HepG2 (cell line): ENCODE measurements around the gene GCH1. TPM values are rescaled to one million over a fixed set of nuclear protein-coding genes. Genes with fewer than 3 reads are reported as not detected.

ENCODE experiments used
- AKNA ChIP-seq: sonication (generic); formaldehyde crosslinking; IDR thresholded peaks from 2 replicates; pipeline ENCODE4 v1.4.0; 2020; ENCODE audit warnings: missing genetic modification reagents, borderline replicate concordance
- ATF1 ChIP-seq: IDR thresholded peaks from 2 replicates; pipeline ENCODE4 v1.6.1; 2016; ENCODE audit warnings: mild to moderate bottlenecking, control low read depth
- CHCHD3 ChIP-seq: sonication (generic); formaldehyde crosslinking; IDR thresholded peaks from 2 replicates; pipeline ENCODE4 v1.8.0; 2022; ENCODE audit warnings: mild to moderate bottlenecking, missing genetic modification reagents, moderate library complexity
- FIP1L1 ChIP-seq: fragments of 200-400 bp; formaldehyde crosslinking; IDR thresholded peaks from 2 replicates; pipeline ENCODE4 v1.6.1; 2018; ENCODE audit warnings: low read depth, mild to moderate bottlenecking, low read length, moderate library complexity, borderline replicate concordance; ENCODE audit not compliant: insufficient read depth
- HCFC1 ChIP-seq: fragments of 150-350 bp; IDR thresholded peaks from 2 replicates; pipeline ENCODE4 v1.6.1; 2014; ENCODE audit warnings: low read depth, low read length
- KIAA2018 ChIP-seq: sonication (generic); formaldehyde crosslinking; IDR thresholded peaks from 2 replicates; pipeline ENCODE4 v1.5.0; 2020; ENCODE audit warnings: mild to moderate bottlenecking, missing genetic modification reagents, borderline replicate concordance
- KMT2B ChIP-seq: IDR thresholded peaks from 2 replicates; pipeline ENCODE4 v1.6.1; 2016; ENCODE audit warnings: missing genetic modification reagents, missing compliant biosample characterization
- MAFG ChIP-seq: sonication (generic); formaldehyde crosslinking; IDR thresholded peaks from 2 replicates; pipeline ENCODE4 v1.5.1; 2020; ENCODE audit warnings: mild to moderate bottlenecking, missing genetic modification reagents
- NFE2 ChIP-seq: sonication (generic); formaldehyde crosslinking; IDR thresholded peaks from 2 replicates; pipeline ENCODE4 v1.4.0; 2020; ENCODE audit warnings: missing genetic modification reagents
- SP1 ChIP-seq, 2 experiments: fragments of 450-650 bp in 1 of 2; sonication (generic) in 1 of 2; formaldehyde crosslinking in 1 of 2; IDR thresholded peaks; 2 replicates each; pipeline versions ENCODE4 v1.4.0 to v1.6.1; 2016 to 2020; ENCODE audit warnings: missing genetic modification reagents in 1 of 2
- TFAP4 ChIP-seq: sonication (generic); IDR thresholded peaks from 2 replicates; pipeline ENCODE4 v1.6.1; 2016; ENCODE audit warnings: low read depth, borderline replicate concordance
- ZC3H4 ChIP-seq: sonication (generic); formaldehyde crosslinking; IDR thresholded peaks from 2 replicates; pipeline ENCODE4 v1.4.0; 2020; ENCODE audit warnings: missing genetic modification reagents, borderline replicate concordance
- ZNF446 ChIP-seq: sonication (generic); formaldehyde crosslinking; IDR thresholded peaks from 2 replicates; pipeline ENCODE4 v1.5.0; 2020; ENCODE audit warnings: mild to moderate bottlenecking, missing genetic modification reagents
- ZNF549 ChIP-seq: sonication (generic); formaldehyde crosslinking; IDR thresholded peaks from 2 replicates; pipeline ENCODE4 v1.5.0; 2020; ENCODE audit warnings: missing genetic modification reagents
- ZNF652 ChIP-seq: IDR thresholded peaks from 2 replicates; pipeline ENCODE4 v1.6.1; 2016; ENCODE audit warnings: low read depth, borderline replicate concordance
- polyA plus RNA-seq, 8 experiments: library from polyadenylated mRNA; depleted of rRNA in 3 of 8; stranded (reverse) in 7 of 8; unstranded in 1 of 8; fragments of >200 nt; fragmentation: Illumina TruSeq in 4 of 8; extraction: Trizol in 4 of 8; gene quantifications; 2 replicates each; pipeline versions ENCODE4 v1.2.1 to v1.2.3, GENCODE V29; 2011 to 2016; ENCODE audit warnings: low read depth in 4 of 8, missing spikeins in 1 of 8, mixed read lengths in 1 of 8; ENCODE audit not compliant: insufficient read depth in 1 of 8
- total RNA-seq, 5 experiments: library from RNA; depleted of rRNA; stranded (reverse); fragments of >200 nt; fragmentation: Illumina TruSeq; extraction: Trizol; gene quantifications; 2 replicates each; pipeline ENCODE4 v1.2.3, GENCODE V29; 2016; ENCODE audit warnings: low read depth in 1 of 5
- TF ChIP-seq, protein P1 (sequence below): IDR thresholded peaks from 2 replicates; pipeline ENCODE4 v1.6.1; 2018; ENCODE audit warnings: missing genetic modification reagents

GCH1 gene
- total and polyA plus RNA-seq, 2 of the 13 experiments (the other 11 are each of a cell fraction or from before 2014, with no cell fraction given): 15.0 to 25.2 TPM

- TF ChIP-seq HCFC1 (no peak), ZNF446 (CRISPR knock-in tag) (no peak), SP1 (IDR thresholded peaks at IDR 0.05) (no peak), SP1 (CRISPR knock-in tag; IDR thresholded peaks at IDR 0.05) (no peak), ZNF549 (CRISPR knock-in tag) (no peak), MAFG (CRISPR knock-in tag) (no peak), KIAA2018 (CRISPR knock-in tag) (no peak), ATF1 (no peak), ZC3H4 (no peak), NFE2 (CRISPR knock-in tag) (no peak), FIP1L1 (no peak), KMT2B (CRISPR knock-in tag) (peak; percentile 72; the same call in 1 of the 2 replicates), AKNA (CRISPR knock-in tag) (no peak), CHCHD3 (CRISPR knock-in tag) (no peak), ZNF652 (CRISPR knock-in tag) (no peak), TFAP4 (0 out of 2 replicates have a peak, but pooled peaks have one; percentile 22)
- TF ChIP-seq, protein P1, sequence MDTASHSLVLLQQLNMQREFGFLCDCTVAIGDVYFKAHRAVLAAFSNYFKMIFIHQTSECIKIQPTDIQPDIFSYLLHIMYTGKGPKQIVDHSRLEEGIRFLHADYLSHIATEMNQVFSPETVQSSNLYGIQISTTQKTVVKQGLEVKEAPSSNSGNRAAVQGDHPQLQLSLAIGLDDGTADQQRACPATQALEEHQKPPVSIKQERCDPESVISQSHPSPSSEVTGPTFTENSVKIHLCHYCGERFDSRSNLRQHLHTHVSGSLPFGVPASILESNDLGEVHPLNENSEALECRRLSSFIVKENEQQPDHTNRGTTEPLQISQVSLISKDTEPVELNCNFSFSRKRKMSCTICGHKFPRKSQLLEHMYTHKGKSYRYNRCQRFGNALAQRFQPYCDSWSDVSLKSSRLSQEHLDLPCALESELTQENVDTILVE (CRISPR knock-in tag): 0 out of 2 replicates have a peak, but pooled peaks have one; percentile 4
Observed at GRCh38 chr14:54902143-54902520, 494 bp downstream of the GCH1 start (continued).
